HFF-Myc (cell line): ENCODE measurements around the gene CTDSP2.

Experiments
- DNase-seq: peaks from one replicate; pipeline ENCODE4 v3.0.0-alpha.2; 2011; ENCODE audit warnings: low read depth; ENCODE audit errors: extremely low read depth
- H3K4me3 ChIP-seq: replicated peaks from 2 replicates; pipeline ENCODE4 v1.5.1; 2011; ENCODE audit warnings: low read depth, mild to moderate bottlenecking, control low read depth, low read length
- TF ChIP-seq, protein P1 (sequence below): IDR thresholded peaks from 2 replicates; pipeline ENCODE4 v1.5.1; 2012; ENCODE audit warnings: mild to moderate bottlenecking, low read depth, low read length, control low read depth; ENCODE audit errors: missing control alignments

The CTDSP2 gene

DNA sequence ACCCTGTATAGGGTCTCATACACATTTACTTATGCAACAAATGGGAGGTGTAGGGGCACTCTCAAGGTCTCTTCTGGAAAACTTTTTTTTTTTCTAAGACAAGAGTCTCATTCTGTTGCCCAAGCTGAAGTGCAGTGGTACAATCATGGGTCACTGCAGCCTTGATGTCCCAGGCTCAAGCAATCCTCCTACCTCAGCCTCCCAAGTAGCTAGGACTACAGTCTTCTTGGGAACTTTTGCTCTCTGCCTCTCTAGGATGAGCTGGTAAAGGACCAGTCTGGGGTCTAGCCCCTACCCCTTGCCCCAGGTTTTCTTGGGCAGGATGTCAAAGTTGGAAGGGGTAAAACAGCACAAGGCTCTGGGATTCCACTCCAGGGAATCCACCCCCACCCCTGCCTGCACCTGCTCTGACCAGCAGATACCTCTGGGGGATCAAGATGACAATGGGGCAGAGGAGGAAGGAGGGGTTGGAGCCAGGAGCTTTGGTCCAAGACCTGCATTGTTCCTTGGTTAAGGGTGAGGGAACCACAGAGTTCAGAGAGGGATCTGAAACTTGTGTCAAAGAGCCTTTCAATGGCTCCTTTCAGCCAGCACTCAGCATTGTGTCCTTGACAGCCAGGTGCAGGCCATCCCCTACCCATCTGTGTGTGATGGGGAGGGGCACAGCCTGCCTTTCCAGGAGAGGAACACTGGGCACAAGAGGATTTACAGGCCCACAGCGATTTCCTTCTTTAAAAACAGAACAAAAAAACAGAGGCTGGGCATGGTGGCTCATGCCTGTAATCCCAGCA, 12.2 kb downstream of the CTDSP2 start:
- no peak for DNase-seq
- TF ChIP-seq, protein P1, sequence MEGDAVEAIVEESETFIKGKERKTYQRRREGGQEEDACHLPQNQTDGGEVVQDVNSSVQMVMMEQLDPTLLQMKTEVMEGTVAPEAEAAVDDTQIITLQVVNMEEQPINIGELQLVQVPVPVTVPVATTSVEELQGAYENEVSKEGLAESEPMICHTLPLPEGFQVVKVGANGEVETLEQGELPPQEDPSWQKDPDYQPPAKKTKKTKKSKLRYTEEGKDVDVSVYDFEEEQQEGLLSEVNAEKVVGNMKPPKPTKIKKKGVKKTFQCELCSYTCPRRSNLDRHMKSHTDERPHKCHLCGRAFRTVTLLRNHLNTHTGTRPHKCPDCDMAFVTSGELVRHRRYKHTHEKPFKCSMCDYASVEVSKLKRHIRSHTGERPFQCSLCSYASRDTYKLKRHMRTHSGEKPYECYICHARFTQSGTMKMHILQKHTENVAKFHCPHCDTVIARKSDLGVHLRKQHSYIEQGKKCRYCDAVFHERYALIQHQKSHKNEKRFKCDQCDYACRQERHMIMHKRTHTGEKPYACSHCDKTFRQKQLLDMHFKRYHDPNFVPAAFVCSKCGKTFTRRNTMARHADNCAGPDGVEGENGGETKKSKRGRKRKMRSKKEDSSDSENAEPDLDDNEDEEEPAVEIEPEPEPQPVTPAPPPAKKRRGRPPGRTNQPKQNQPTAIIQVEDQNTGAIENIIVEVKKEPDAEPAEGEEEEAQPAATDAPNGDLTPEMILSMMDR: no peak
- H3K4me3 ChIP-seq: no peak overlapping the region

DNA sequence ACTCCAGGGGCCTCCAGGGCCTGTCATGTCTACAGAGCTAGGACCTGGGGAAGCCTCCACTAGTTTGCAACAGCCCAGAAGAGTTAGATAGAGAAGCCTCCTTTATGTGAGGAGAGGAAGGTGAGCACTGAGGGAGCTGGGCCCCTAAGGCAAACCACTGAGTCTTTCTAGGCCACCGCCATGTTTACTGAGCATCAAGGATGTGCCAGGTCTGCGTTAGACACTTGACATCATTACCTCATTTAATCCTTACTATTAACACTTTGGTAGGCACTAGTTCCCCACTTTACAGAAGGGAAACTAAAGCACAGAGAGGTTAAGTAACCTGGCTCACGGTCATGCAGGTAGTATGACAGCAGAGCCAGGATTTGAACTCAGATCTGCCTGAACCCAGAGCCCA, 12.9 kb downstream of the CTDSP2 start:
- DNase-seq: no peak
- H3K4me3 ChIP-seq: no peak overlapping the region
- TF ChIP-seq, protein P1: no peak

DNA sequence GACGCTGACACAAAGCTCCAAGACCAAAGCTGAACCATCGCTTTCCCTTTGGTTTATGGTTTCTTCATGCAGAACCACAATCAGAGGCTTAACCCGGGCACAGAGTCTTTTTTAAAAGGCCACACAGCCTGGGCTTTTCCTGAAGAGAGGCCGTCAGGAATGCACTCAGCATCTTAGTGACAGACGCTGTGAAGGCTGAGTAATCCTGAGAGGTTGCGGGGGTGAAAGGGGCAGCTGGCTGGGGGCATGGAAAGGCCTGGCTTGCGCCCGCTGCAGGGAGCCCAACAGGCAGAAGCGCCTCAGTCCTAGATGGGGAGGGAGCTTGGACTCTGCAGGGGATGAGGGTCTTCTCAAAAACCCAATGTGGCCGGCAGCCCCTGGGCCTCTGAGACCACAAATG, 13.6 kb downstream of the CTDSP2 start:
- TF ChIP-seq, protein P1: no peak
- no peak for DNase-seq
- no peak overlapping the region for H3K4me3 ChIP-seq

GRCh38 chr12:57830393-57830792, 16.1 kb downstream of the CTDSP2 start:
- TF ChIP-seq, protein P1: no peak
- no peak for DNase-seq
- no peak overlapping the region for H3K4me3 ChIP-seq

GRCh38 chr12:57829025-57829777, 17.3 kb downstream of the CTDSP2 start:
- TF ChIP-seq, protein P1: no peak
- no peak for DNase-seq
- no peak overlapping the region for H3K4me3 ChIP-seq

DNA sequence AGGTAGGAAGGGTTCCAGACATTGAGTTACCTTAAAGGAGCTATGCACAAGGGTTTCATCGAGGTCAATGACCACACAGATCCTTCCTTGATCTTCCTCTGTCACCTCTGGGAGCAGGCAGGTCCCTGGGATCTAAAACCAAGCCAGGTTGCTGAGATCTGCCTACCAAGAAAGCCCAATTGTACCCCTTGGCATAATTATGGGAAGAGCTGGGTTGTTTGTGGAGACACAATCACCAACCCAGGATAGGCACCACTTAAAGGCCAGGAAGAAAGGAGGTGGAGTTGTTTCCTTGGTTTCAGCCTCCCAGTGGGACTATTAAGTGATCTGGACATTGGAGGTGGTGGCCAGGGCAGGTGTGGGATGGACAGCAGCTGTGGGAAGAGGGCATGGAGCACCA, 19.6 kb downstream of the CTDSP2 start:
- TF ChIP-seq, protein P1: no peak
- no peak for DNase-seq
- no peak overlapping the region for H3K4me3 ChIP-seq
